GM18517 (cell line): ENCODE measurements around the gene NFATC2.

Experiments used
- ATAC-seq: cut with Tn5 transposase; IDR thresholded peaks from one replicate; pipeline ENCODE4 v1.9.1; 2021; ENCODE audit warnings: mild to moderate bottlenecking, moderate library complexity; ENCODE audit not compliant: unreplicated experiment

The NFATC2 gene

GRCh38 chr20:51542571-51543421 lies at the start of gene NFATC2:
Gene NFATC2 (minus strand): TSS chr20:51542719. CDS start chr20:51542499, 220 bp downstream.
- ATAC-seq = no peak

GRCh38 chr20:51591871-51592270 lies 49.4 kb upstream of the NFATC2 start:
- ATAC-seq = no peak

GRCh38 chr20:51588762-51589161 lies 46.2 kb upstream of the NFATC2 start:
- no peak for ATAC-seq

- ATAC-seq = no peak
Observed at GRCh38 chr20:51587145-51587544, 44.6 kb upstream of the NFATC2 start.

- ATAC-seq = no peak
Observed at GRCh38 chr20:51586005-51586440, 43.5 kb upstream of the NFATC2 start.

GRCh38 chr20:51585148-51585547 lies 42.6 kb upstream of the NFATC2 start:
- ATAC-seq = no peak

- ATAC-seq = no peak
Observed at GRCh38 chr20:51584737-51585136, 42.2 kb upstream of the NFATC2 start.

- ATAC-seq = no peak
Observed at GRCh38 chr20:51584116-51584515, 41.6 kb upstream of the NFATC2 start.

GRCh38 chr20:51583499-51583898 lies 41.0 kb upstream of the NFATC2 start:
- no peak for ATAC-seq

- no peak for ATAC-seq
Observed at GRCh38 chr20:51583073-51583472, 40.6 kb upstream of the NFATC2 start.

GRCh38 chr20:51581571-51581970 lies 39.1 kb upstream of the NFATC2 start:
- ATAC-seq = no peak

GRCh38 chr20:51579137-51579536 lies 36.6 kb upstream of the NFATC2 start:
- ATAC-seq = no peak

GRCh38 chr20:51578145-51578459 lies 35.6 kb upstream of the NFATC2 start:
- ATAC-seq = no peak

GRCh38 chr20:51577432-51578144 lies 35.1 kb upstream of the NFATC2 start:
- ATAC-seq = no peak

- no peak for ATAC-seq
Observed at GRCh38 chr20:51575486-51575885, 33.0 kb upstream of the NFATC2 start.

- ATAC-seq = no peak
Observed at GRCh38 chr20:51574248-51575033, 31.9 kb upstream of the NFATC2 start.

- ATAC-seq = no peak
Observed at GRCh38 chr20:51573576-51574243, 31.2 kb upstream of the NFATC2 start.

- ATAC-seq = no peak
Observed at GRCh38 chr20:51571460-51571794, 28.9 kb upstream of the NFATC2 start.

GRCh38 chr20:51570739-51571459 lies 28.4 kb upstream of the NFATC2 start:
- ATAC-seq = no peak
